Neural cell (in vitro differentiated cells): ENCODE measurements around the gene EYA4.

Source experiments
- CTCF ChIP-seq: fragments of 450-650 bp; IDR thresholded peaks from 2 replicates; pipeline ENCODE4 v1.5.1; 2014; ENCODE audit warnings: antibody characterized with exemption, mild to moderate bottlenecking, moderate library complexity; ENCODE audit not compliant: poor library complexity, severe bottlenecking
- EP300 ChIP-seq: fragments of 450-650 bp; conservative IDR thresholded peaks from 2 replicates; pipeline ENCODE4 v1.6.1; 2014; ENCODE audit warnings: antibody characterized with exemption, mild to moderate bottlenecking, moderate library complexity; ENCODE audit not compliant: poor library complexity, severe bottlenecking
- EZH2 ChIP-seq: fragments of 200-600, 300-800 bp; shearing (Covaris generic), sonication (generic); IDR thresholded peaks from 2 replicates; pipeline ENCODE4 v1.6.1; 2014; ENCODE audit warnings: antibody characterized with exemption, low read length, borderline replicate concordance, mild to moderate bottlenecking; ENCODE audit not compliant: insufficient read depth, poor library complexity, severe bottlenecking
- MXI1 ChIP-seq: fragments of 450-650 bp; conservative IDR thresholded peaks from 2 replicates; pipeline ENCODE4 v1.6.1; 2014; ENCODE audit warnings: antibody characterized with exemption, mild to moderate bottlenecking; ENCODE audit not compliant: poor library complexity, severe bottlenecking
- POLR2AphosphoS5 ChIP-seq: IDR thresholded peaks from 2 replicates; pipeline ENCODE4 v1.6.1; 2012
- RAD21 ChIP-seq: fragments of 450-650 bp; conservative IDR thresholded peaks from 2 replicates; pipeline ENCODE4 v1.6.1; 2014; ENCODE audit warnings: antibody characterized with exemption, mild to moderate bottlenecking, moderate library complexity
- REST ChIP-seq: IDR thresholded peaks from 2 replicates; pipeline ENCODE4 v1.6.1; 2012; ENCODE audit warnings: borderline replicate concordance
- TAF1 ChIP-seq: IDR thresholded peaks from 2 replicates; pipeline ENCODE4 v1.6.1; 2012; ENCODE audit warnings: low read depth

- TF ChIP-seq CTCF (no peak), MXI1 (no peak), REST (no peak), EZH2 (no peak), POLR2AphosphoS5 (no peak), EP300 (no peak), TAF1 (no peak), RAD21 (no peak)
Measured at GRCh38 chr6:133432021-133432989, 191.1 kb downstream of the EYA4 start.
